ENCODE results near the gene RSF1.
A peak's percentile ranks its signal among the peaks of the same experiment; 100 is the strongest.
"Not testable (repeated sequence)": the region's sequence is repeated elsewhere in the genome, so short reads cannot be mapped to it uniquely, and the experiment has no call there.

Gene RSF1, protein sequence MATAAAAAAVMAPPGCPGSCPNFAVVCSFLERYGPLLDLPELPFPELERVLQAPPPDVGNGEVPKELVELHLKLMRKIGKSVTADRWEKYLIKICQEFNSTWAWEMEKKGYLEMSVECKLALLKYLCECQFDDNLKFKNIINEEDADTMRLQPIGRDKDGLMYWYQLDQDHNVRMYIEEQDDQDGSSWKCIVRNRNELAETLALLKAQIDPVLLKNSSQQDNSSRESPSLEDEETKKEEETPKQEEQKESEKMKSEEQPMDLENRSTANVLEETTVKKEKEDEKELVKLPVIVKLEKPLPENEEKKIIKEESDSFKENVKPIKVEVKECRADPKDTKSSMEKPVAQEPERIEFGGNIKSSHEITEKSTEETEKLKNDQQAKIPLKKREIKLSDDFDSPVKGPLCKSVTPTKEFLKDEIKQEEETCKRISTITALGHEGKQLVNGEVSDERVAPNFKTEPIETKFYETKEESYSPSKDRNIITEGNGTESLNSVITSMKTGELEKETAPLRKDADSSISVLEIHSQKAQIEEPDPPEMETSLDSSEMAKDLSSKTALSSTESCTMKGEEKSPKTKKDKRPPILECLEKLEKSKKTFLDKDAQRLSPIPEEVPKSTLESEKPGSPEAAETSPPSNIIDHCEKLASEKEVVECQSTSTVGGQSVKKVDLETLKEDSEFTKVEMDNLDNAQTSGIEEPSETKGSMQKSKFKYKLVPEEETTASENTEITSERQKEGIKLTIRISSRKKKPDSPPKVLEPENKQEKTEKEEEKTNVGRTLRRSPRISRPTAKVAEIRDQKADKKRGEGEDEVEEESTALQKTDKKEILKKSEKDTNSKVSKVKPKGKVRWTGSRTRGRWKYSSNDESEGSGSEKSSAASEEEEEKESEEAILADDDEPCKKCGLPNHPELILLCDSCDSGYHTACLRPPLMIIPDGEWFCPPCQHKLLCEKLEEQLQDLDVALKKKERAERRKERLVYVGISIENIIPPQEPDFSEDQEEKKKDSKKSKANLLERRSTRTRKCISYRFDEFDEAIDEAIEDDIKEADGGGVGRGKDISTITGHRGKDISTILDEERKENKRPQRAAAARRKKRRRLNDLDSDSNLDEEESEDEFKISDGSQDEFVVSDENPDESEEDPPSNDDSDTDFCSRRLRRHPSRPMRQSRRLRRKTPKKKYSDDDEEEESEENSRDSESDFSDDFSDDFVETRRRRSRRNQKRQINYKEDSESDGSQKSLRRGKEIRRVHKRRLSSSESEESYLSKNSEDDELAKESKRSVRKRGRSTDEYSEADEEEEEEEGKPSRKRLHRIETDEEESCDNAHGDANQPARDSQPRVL (N-terminal part only)

DNA sequence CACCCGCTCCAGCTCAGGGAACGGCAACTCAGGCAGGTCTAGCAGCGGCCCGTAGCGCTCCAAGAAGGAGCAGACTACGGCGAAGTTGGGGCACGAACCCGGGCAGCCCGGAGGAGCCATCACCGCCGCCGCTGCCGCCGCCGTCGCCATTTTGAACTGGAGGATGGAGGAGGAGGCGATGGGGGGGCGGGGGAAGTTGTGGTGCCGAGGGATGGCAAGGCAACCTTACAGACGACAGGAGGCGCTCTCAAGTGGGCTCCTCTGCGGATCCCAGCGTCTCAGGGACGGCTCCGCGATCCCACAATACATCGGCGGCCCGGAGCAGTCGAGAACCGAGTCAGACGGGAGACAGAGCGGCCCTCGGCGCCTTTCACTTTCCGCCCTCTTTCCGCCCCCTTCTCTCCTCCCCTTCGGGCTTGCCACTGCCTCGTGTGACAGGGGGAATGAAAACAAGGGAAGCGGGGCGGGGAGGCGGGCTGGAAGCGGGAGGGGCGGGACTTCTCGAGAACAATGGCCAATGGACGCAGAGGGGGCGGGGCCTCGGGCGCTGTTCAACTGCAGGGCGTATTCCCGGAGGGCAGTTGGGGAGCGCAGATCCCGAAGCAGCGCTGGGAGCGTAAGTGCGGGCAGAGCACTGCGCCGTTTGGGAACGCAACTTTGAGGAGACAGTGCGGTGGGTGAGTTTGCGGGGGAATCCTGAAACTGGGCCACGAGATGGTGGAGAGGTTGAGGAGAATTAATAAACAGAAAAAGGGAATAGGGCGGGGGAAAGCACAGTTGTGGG lies at the start of gene RSF1, which contains the start of gene AAMDC:
RSF1 (minus strand) TSS at position 158 of the 784 bp plus-strand sequence; CDS start at position 150, 8 bp downstream.
AAMDC (plus strand) TSS at position 580 of the 784 bp plus-strand sequence. CDS start 21,353 bp downstream, outside the sequence.
- TF ChIP-seq, protein P1, sequence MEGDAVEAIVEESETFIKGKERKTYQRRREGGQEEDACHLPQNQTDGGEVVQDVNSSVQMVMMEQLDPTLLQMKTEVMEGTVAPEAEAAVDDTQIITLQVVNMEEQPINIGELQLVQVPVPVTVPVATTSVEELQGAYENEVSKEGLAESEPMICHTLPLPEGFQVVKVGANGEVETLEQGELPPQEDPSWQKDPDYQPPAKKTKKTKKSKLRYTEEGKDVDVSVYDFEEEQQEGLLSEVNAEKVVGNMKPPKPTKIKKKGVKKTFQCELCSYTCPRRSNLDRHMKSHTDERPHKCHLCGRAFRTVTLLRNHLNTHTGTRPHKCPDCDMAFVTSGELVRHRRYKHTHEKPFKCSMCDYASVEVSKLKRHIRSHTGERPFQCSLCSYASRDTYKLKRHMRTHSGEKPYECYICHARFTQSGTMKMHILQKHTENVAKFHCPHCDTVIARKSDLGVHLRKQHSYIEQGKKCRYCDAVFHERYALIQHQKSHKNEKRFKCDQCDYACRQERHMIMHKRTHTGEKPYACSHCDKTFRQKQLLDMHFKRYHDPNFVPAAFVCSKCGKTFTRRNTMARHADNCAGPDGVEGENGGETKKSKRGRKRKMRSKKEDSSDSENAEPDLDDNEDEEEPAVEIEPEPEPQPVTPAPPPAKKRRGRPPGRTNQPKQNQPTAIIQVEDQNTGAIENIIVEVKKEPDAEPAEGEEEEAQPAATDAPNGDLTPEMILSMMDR (IDR thresholded peaks at IDR 0.05; ENCODE audit: borderline replicate concordance, insufficient read depth, low read depth, low read length): peak; percentile 86
- H3K4me3 ChIP-seq (ENCODE audit: low read depth, low read length): peak within 1 kb of the TSS; percentile 93

DNA sequence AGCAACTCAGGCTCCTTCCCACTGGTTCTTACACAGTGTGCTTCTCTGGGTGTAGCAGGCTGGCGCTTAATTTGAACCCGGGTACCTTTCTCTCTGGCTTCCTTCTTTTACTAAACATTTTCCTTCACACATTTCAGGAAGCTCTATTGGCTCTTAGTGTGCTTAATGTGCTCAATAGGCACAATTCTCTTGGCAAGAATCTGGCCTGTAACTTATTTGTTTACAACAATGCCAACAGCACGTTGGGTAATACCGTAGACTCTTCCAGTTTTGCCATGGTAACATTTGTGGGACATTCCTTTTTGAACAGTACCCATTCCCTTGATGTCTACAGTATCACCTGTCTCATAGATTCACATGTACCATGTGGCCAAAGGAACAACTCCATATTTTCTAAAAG lies 48.2 kb upstream of the RSF1 start:
- no peak overlapping the region for H3K4me3 ChIP-seq (ENCODE audit: low read depth, low read length)
- TF ChIP-seq, protein P1 (IDR thresholded peaks at IDR 0.05; ENCODE audit: borderline replicate concordance, insufficient read depth, low read depth, low read length): no peak

GRCh38 chr11:77866336-77866735 lies 45.8 kb upstream of the RSF1 start:
- H3K4me3 ChIP-seq (ENCODE audit: low read depth, low read length): no peak overlapping the region
- TF ChIP-seq, protein P1 (IDR thresholded peaks at IDR 0.05; ENCODE audit: borderline replicate concordance, insufficient read depth, low read depth, low read length): no peak

- H3K4me3 ChIP-seq (ENCODE audit: low read depth, low read length): no peak overlapping the region
- TF ChIP-seq, protein P1 (IDR thresholded peaks at IDR 0.05; ENCODE audit: borderline replicate concordance, insufficient read depth, low read depth, low read length): no peak
Observed at GRCh38 chr11:77865805-77866204, 45.3 kb upstream of the RSF1 start.

- H3K4me3 ChIP-seq (ENCODE audit: low read depth, low read length): not testable (repeated sequence)
Observed at GRCh38 chr11:77861444-77861843, 40.9 kb upstream of the RSF1 start.

GRCh38 chr11:77857906-77858457 lies 37.5 kb upstream of the RSF1 start:
- not testable (repeated sequence) for H3K4me3 ChIP-seq (ENCODE audit: low read depth, low read length)

- H3K4me3 ChIP-seq (ENCODE audit: low read depth, low read length): no peak overlapping the region
- TF ChIP-seq, protein P1 (IDR thresholded peaks at IDR 0.05; ENCODE audit: borderline replicate concordance, insufficient read depth, low read depth, low read length): no peak
Observed at GRCh38 chr11:77854838-77855237, 34.3 kb upstream of the RSF1 start.
